Mesothelial cell of epicardium (in vitro differentiated cells): ENCODE data around the gene PPP1R9A. TPM values are rescaled to one million over a fixed set of nuclear protein-coding genes. Genes with fewer than 3 reads are reported as not detected.

Experiments
- DNase-seq, 2 experiments: peaks; one replicate each; pipeline ENCODE4 v3.0.0; 2021; ENCODE audit warnings: low spot score in 2 of 2; ENCODE audit not compliant: unreplicated experiment in 2 of 2
- H3K27ac Mint-ChIP-seq: 2 replicates; pipeline ENCODE4 v1.8.0; 2021; ENCODE audit warnings: mixed read lengths
- H3K27me3 Mint-ChIP-seq: 2 replicates; pipeline ENCODE4 v1.8.0; 2021; ENCODE audit warnings: low read depth, mixed read lengths
- H3K36me3 Mint-ChIP-seq: 2 replicates; pipeline ENCODE4 v1.8.0; 2021; ENCODE audit warnings: mixed read lengths
- H3K4me1 Mint-ChIP-seq: 2 replicates; pipeline ENCODE4 v1.8.0; 2021; ENCODE audit warnings: mixed read lengths
- H3K4me3 Mint-ChIP-seq: 2 replicates; pipeline ENCODE4 v1.8.0; 2021; ENCODE audit warnings: mild to moderate bottlenecking, moderate library complexity, mixed read lengths
- H3K9me3 Mint-ChIP-seq: 2 replicates; pipeline ENCODE4 v1.8.0; 2021; ENCODE audit warnings: mixed read lengths
- total RNA-seq: library from RNA; stranded (reverse); gene quantifications from 3 replicates; pipeline ENCODE4 v1.2.1, GENCODE V29; 2021
- TF ChIP-seq, protein P1 (sequence below): fragments of 200-600 bp; sonication (generic); IDR thresholded peaks from one replicate; pipeline ENCODE4 v1.5.0; 2021; ENCODE audit warnings: antibody characterized with exemption; ENCODE audit not compliant: unreplicated experiment

The PPP1R9A gene
- total RNA-seq, 1 donor from 2014 or later: 39.3 TPM

DNA sequence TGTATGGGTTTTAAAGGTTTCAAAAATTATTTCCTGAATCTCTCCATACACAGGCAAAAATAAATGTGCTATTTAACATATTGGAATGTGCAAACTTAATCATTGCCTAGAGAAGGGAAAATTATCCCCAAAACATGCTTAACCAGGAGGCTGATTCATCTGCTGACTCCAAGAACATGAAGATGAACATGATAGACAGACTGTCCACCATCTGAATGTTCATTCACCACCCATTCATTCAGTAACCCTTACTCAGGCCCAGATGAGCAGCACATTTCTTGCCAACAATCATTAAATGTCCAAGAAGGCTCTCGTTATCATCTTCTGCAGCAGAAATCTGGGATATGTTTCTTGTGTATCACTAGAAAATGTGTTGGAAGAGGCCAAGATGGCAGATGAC, 110.6 kb downstream of the PPP1R9A start:
- Mint-ChIP-seq H3K27ac (no peak overlapping the region), H3K4me3 (no peak overlapping the region), H3K27me3 (no peaks in the 10 kb centered on the region), H3K36me3 (peaks cover 20% of the 10 kb centered on the region), H3K4me1 (peaks cover 9% of the 10 kb centered on the region), H3K9me3 (peaks cover 25% of the 10 kb centered on the region)
- DNase-seq: no peak
- TF ChIP-seq, protein P1, sequence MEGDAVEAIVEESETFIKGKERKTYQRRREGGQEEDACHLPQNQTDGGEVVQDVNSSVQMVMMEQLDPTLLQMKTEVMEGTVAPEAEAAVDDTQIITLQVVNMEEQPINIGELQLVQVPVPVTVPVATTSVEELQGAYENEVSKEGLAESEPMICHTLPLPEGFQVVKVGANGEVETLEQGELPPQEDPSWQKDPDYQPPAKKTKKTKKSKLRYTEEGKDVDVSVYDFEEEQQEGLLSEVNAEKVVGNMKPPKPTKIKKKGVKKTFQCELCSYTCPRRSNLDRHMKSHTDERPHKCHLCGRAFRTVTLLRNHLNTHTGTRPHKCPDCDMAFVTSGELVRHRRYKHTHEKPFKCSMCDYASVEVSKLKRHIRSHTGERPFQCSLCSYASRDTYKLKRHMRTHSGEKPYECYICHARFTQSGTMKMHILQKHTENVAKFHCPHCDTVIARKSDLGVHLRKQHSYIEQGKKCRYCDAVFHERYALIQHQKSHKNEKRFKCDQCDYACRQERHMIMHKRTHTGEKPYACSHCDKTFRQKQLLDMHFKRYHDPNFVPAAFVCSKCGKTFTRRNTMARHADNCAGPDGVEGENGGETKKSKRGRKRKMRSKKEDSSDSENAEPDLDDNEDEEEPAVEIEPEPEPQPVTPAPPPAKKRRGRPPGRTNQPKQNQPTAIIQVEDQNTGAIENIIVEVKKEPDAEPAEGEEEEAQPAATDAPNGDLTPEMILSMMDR: no peak

DNA sequence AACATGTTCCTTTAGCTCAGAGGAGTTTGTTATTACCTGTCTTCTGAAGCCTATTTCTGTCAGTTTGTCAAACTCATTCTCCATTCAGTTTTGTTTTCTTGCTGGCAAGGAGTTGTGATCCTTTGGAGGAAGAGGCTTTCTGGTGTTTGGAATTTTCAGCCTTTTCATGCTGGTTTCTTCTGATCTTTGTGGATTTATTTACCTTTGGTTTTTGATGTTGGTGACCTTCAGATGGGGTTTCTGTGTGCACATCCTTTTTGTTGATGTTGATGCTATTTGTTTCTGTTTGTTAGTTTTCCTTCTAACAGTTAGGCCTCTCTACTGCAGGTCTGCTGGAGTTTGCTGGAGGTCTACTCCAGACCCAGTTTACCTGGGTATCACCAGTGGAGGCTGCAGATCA, 118.6 kb downstream of the PPP1R9A start:
- Mint-ChIP-seq H3K9me3 (peaks cover 45% of the 10 kb centered on the region), H3K4me1 (peaks cover 2% of the 10 kb centered on the region), H3K36me3 (peaks cover 39% of the 10 kb centered on the region), H3K27ac (no peak overlapping the region), H3K27me3 (no peaks in the 10 kb centered on the region), H3K4me3 (no peak overlapping the region)
- TF ChIP-seq, protein P1: no peak
- DNase-seq: no peak

DNA sequence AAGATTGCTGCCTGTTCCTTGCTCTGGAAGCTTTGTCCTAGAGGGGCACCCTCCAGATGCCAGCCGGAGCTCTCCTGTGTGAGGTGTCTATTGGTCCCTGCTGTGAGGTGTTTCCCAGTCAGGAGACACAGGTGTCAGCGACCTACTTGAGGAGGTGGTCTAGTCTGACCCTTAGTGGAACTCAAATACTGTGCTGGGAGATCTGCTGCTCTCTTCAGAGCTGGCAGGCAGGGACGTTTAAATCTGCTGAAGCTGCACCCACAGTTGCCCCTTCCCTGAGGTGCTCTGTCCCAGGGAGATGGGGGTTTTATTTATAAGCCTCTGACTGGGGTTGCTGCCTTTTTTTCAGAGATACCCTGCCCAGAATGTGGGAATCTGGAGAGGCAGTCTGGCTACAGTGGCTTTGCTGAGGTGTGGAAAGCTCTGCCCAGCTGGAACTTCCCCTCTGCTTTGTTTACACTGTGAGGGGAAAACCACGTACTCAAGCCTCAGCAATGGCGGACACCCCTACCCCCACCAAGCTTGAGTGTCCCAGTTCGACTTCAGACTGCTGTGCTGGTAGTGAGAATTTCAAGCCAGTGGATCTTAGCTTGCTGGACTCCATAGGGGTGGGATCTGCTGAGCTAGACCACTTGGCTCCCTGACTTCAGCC, 119.2 kb downstream of the PPP1R9A start:
- DNase-seq: no peak
- no peaks in the 10 kb centered on the region for H3K27me3 Mint-ChIP-seq
- H3K4me1 Mint-ChIP-seq: peaks cover 2% of the 10 kb centered on the region
- H3K27ac Mint-ChIP-seq: no peak overlapping the region
- H3K4me3 Mint-ChIP-seq: no peak overlapping the region
- TF ChIP-seq, protein P1: no peak
- H3K9me3 Mint-ChIP-seq: peaks cover 39% of the 10 kb centered on the region
- peaks cover 35% of the 10 kb centered on the region for H3K36me3 Mint-ChIP-seq

DNA sequence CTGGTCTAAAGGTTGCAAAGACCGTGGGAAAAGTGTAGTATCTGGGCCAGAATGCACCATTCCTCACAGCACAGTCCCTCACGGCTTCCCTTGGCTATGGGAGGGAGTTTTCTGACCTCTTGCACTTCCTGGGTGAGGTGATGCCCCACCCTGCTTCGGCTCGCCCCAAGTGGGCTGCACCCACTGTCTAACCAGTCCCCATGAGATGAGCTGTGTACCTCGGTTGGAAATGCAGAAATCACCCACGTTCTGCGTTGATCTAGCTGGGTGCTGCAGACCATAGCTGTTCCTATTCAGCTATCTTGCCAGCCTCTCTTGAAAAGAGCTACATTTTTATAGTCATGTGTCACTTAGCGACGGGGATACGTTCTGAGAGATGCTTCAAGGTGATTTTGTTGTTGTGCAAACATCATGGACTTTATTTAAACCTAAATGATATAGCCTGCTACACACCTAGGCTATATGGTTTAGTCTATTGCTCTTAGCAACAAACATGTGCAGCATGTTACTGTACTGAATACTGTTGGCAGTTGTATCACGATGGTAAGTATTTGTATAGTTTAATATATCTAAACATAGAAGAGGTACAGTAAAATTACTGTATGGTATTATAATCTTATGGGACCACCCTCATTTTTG, 120.0 kb downstream of the PPP1R9A start:
- Mint-ChIP-seq H3K4me3 (no peak overlapping the region), H3K27ac (no peak overlapping the region), H3K27me3 (no peaks in the 10 kb centered on the region), H3K36me3 (peaks cover 29% of the 10 kb centered on the region), H3K9me3 (peaks cover 31% of the 10 kb centered on the region), H3K4me1 (peaks cover 2% of the 10 kb centered on the region)
- TF ChIP-seq, protein P1: no peak
- no peak for DNase-seq

DNA sequence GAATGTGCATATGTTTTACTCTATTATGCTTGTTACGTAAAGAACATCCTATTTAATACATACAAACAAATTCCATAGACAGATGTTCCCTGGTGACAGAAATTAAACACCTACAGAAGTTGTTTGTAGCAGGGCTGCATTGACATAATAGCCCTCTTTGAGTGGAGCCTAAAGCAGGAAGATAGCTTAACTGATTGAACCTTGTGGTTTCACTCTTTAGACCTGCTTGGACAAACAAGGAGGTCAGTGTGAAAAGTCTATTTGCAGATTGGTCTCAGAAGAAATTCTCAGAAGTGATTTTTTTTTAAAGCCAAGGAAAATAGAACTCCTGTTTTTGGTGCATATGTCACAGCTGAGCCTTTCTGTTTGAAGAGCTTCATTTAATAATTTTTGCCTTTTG, 121.3 kb downstream of the PPP1R9A start:
- TF ChIP-seq, protein P1: no peak
- no peak overlapping the region for H3K27ac Mint-ChIP-seq
- H3K27me3 Mint-ChIP-seq: no peaks in the 10 kb centered on the region
- H3K4me3 Mint-ChIP-seq: no peak overlapping the region
- no peak for DNase-seq
- H3K36me3 Mint-ChIP-seq: peaks cover 20% of the 10 kb centered on the region
- H3K4me1 Mint-ChIP-seq: peaks cover 2% of the 10 kb centered on the region
- H3K9me3 Mint-ChIP-seq: peaks cover 20% of the 10 kb centered on the region
